GM23338 (cell line): Measurements from ENCODE around the gene C4orf51.

Experiments used
- CTCF ChIP-seq, 2 experiments: fragments of 200-600 bp in 1 of 2; sonication (generic) in 1 of 2; conservative IDR thresholded peaks; 2 replicates each; pipeline versions ENCODE4 v1.5.1 to v1.6.1; 2016 to 2017; ENCODE audit warnings: antibody characterized with exemption in 2 of 2, low read depth in 2 of 2, mild to moderate bottlenecking in 2 of 2, moderate library complexity in 1 of 2
- TF ChIP-seq, protein P1 (sequence below): IDR thresholded peaks from one replicate; pipeline ENCODE4 v1.6.1; 2018; ENCODE audit warnings: antibody characterized with exemption; ENCODE audit not compliant: unreplicated experiment

- TF ChIP-seq CTCF (conservative IDR thresholded peaks at IDR 0.05; ENCODE audit: low read depth in 2 of 2): no peak
- TF ChIP-seq, protein P1, sequence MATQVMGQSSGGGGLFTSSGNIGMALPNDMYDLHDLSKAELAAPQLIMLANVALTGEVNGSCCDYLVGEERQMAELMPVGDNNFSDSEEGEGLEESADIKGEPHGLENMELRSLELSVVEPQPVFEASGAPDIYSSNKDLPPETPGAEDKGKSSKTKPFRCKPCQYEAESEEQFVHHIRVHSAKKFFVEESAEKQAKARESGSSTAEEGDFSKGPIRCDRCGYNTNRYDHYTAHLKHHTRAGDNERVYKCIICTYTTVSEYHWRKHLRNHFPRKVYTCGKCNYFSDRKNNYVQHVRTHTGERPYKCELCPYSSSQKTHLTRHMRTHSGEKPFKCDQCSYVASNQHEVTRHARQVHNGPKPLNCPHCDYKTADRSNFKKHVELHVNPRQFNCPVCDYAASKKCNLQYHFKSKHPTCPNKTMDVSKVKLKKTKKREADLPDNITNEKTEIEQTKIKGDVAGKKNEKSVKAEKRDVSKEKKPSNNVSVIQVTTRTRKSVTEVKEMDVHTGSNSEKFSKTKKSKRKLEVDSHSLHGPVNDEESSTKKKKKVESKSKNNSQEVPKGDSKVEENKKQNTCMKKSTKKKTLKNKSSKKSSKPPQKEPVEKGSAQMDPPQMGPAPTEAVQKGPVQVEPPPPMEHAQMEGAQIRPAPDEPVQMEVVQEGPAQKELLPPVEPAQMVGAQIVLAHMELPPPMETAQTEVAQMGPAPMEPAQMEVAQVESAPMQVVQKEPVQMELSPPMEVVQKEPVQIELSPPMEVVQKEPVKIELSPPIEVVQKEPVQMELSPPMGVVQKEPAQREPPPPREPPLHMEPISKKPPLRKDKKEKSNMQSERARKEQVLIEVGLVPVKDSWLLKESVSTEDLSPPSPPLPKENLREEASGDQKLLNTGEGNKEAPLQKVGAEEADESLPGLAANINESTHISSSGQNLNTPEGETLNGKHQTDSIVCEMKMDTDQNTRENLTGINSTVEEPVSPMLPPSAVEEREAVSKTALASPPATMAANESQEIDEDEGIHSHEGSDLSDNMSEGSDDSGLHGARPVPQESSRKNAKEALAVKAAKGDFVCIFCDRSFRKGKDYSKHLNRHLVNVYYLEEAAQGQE: no peak
Measured at GRCh38 chr4:145735827-145736226, 55.9 kb downstream of the C4orf51 start.
